Measurements from ENCODE around the gene PRKAG2.

DNA sequence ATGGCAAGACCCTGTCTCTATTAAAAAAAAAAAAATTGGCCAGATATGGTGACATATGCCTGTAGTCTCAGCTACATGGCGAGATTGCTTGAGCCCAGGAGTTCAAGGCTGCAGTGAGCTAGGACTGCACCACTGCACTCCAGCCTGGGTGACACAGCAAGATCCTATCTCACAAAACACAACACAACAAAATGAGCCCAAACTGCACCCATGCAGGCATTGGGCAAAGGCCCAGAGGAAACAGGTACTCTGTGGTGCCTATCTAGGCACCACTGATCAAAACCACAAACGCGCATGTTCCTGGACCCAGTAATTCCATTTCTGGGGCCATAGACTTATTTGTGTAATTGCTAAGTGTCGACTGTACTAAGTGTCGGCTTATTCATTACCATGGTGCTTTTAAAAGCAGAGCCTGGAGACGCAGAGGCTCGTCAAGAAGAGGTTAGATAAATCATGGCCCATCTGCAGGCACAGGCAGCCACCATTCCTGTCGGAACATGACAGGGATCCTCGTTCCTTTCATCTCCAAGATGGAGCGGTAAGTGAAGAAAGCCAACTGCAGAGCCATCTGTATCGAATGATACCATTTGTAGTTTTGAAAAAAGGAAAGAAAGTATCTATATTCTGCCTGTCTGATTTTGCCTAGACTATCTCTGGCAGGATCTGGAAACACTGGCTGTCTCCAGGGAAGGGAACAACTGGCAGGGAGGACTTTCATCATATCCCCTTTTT, 196.9 kb downstream of the PRKAG2 start:
- TF ChIP-seq, protein P1, sequence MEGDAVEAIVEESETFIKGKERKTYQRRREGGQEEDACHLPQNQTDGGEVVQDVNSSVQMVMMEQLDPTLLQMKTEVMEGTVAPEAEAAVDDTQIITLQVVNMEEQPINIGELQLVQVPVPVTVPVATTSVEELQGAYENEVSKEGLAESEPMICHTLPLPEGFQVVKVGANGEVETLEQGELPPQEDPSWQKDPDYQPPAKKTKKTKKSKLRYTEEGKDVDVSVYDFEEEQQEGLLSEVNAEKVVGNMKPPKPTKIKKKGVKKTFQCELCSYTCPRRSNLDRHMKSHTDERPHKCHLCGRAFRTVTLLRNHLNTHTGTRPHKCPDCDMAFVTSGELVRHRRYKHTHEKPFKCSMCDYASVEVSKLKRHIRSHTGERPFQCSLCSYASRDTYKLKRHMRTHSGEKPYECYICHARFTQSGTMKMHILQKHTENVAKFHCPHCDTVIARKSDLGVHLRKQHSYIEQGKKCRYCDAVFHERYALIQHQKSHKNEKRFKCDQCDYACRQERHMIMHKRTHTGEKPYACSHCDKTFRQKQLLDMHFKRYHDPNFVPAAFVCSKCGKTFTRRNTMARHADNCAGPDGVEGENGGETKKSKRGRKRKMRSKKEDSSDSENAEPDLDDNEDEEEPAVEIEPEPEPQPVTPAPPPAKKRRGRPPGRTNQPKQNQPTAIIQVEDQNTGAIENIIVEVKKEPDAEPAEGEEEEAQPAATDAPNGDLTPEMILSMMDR (IDR thresholded peaks at IDR 0.05): no peak
- TF ChIP-seq POLR2A (IDR thresholded peaks at IDR 0.05): no peak

Data from lower leg skin (tissue), 3 donors.